ENCODE data around the gene UBE4B.
A peak's percentile ranks its signal among the peaks of the same experiment; 100 is the strongest.

The UBE4B gene

GRCh38 chr1:10140981-10141380 is 108.2 kb downstream of the UBE4B start:
- no peaks in the 10 kb centered on the region for H3K27me3 ChIP-seq (ENCODE audit: insufficient read depth, low read depth, severe bottlenecking)
- H3K4me3 ChIP-seq (ENCODE audit: low read depth, low read length), result no peak overlapping the region
- no peak for TF ChIP-seq CTCF (IDR thresholded peaks at IDR 0.05; ENCODE audit: low read depth, low read length)
- H3K27ac ChIP-seq, result no peak overlapping the region
- no peaks in the 10 kb centered on the region for H3K9me3 ChIP-seq (ENCODE audit: severe bottlenecking)
- no peak for DNase-seq
- peaks cover 29% of the 10 kb centered on the region for H3K36me3 ChIP-seq

- no peaks in the 10 kb centered on the region for H3K9me3 ChIP-seq (ENCODE audit: severe bottlenecking)
- H3K27me3 ChIP-seq (ENCODE audit: insufficient read depth, low read depth, severe bottlenecking), result no peaks in the 10 kb centered on the region
- H3K27ac ChIP-seq, result no peak overlapping the region
- no peak for TF ChIP-seq CTCF (IDR thresholded peaks at IDR 0.05; ENCODE audit: low read depth, low read length)
- no peak overlapping the region for H3K4me3 ChIP-seq (ENCODE audit: low read depth, low read length)
- DNase-seq, result no peak
- H3K36me3 ChIP-seq, result peaks cover 14% of the 10 kb centered on the region
These were observed 111.3 kb downstream of the UBE4B start for GRCh38 chr1:10143961-10144485.

GRCh38 chr1:10146391-10146790 is 113.6 kb downstream of the UBE4B start:
- H3K9me3 ChIP-seq (ENCODE audit: severe bottlenecking), result no peaks in the 10 kb centered on the region
- H3K27me3 ChIP-seq (ENCODE audit: insufficient read depth, low read depth, severe bottlenecking), result no peaks in the 10 kb centered on the region
- TF ChIP-seq CTCF (IDR thresholded peaks at IDR 0.05; ENCODE audit: low read depth, low read length), result no peak
- H3K27ac ChIP-seq, result no peak overlapping the region
- no peak overlapping the region for H3K4me3 ChIP-seq (ENCODE audit: low read depth, low read length)
- DNase-seq, result no peak
- H3K36me3 ChIP-seq, result peaks cover 11% of the 10 kb centered on the region

- Histone ChIP-seq H3K27me3 (ENCODE audit: insufficient read depth, low read depth, severe bottlenecking) (no peaks in the 10 kb centered on the region), H3K9me3 (ENCODE audit: severe bottlenecking) (no peaks in the 10 kb centered on the region), H3K27ac (no peak overlapping the region), H3K36me3 (peaks cover 9% of the 10 kb centered on the region), H3K4me3 (ENCODE audit: low read depth, low read length) (no peak overlapping the region)
- TF ChIP-seq CTCF (IDR thresholded peaks at IDR 0.05; ENCODE audit: low read depth, low read length), result no peak
- DNase-seq, result no peak
These were observed 116.5 kb downstream of the UBE4B start for GRCh38 chr1:10149231-10149630.

- H3K36me3 ChIP-seq, result peaks cover 6% of the 10 kb centered on the region
- no peak overlapping the region for H3K4me3 ChIP-seq (ENCODE audit: low read depth, low read length)
- TF ChIP-seq CTCF (IDR thresholded peaks at IDR 0.05; ENCODE audit: low read depth, low read length), result peak; percentile 74
- H3K27me3 ChIP-seq (ENCODE audit: insufficient read depth, low read depth, severe bottlenecking), result no peaks in the 10 kb centered on the region
- H3K27ac ChIP-seq, result no peak overlapping the region
- peak; percentile 60 for DNase-seq
- no peaks in the 10 kb centered on the region for H3K9me3 ChIP-seq (ENCODE audit: severe bottlenecking)
These were observed 120.0 kb downstream of the UBE4B start for GRCh38 chr1:10152709-10153284.

All from WERI-Rb-1 (cell line).